ENCODE data around the gene GTPBP4.

GRCh38 chr10:964988-965417 lies 23.2 kb upstream of the GTPBP4 start:
- TF ChIP-seq EZH2 (IDR thresholded peaks at IDR 0.05; ENCODE audit: insufficient read depth, low read length) (no peak), CTCF (IDR thresholded peaks at IDR 0.05; ENCODE audit: insufficient read depth, low read depth, low read length) (no peak)
